Activated naive CD8-positive, alpha-beta T cell treated with anti-CD3 and anti-CD28 coated beads for 36 hours (primary cell): ENCODE measurements around the gene DEDD2. TPM values are rescaled to one million over a fixed set of nuclear protein-coding genes. Genes with fewer than 3 reads are reported as not detected.

ENCODE experiments used
- DNase-seq: peaks from one replicate; pipeline ENCODE4 v3.0.0; 2021
- H3K27ac Mint-ChIP-seq: one replicate; pipeline ENCODE4 v1.8.0; 2022; ENCODE audit warnings: mild to moderate bottlenecking, moderate library complexity, mixed read lengths
- H3K27me3 Mint-ChIP-seq: one replicate; pipeline ENCODE4 v1.8.0; 2022; ENCODE audit warnings: mild to moderate bottlenecking, mixed read lengths
- H3K36me3 Mint-ChIP-seq: one replicate; pipeline ENCODE4 v1.8.0; 2021; ENCODE audit warnings: mild to moderate bottlenecking, mixed read lengths
- H3K4me1 Mint-ChIP-seq: one replicate; pipeline ENCODE4 v1.8.0; 2021; ENCODE audit warnings: mixed read lengths
- H3K4me3 Mint-ChIP-seq: one replicate; pipeline ENCODE4 v1.8.0; 2022; ENCODE audit warnings: mild to moderate bottlenecking, moderate library complexity, mixed read lengths
- H3K9me3 Mint-ChIP-seq: one replicate; pipeline ENCODE4 v1.8.0; 2022; ENCODE audit warnings: mixed read lengths
- total RNA-seq, 2 experiments: library from RNA; stranded (reverse); gene quantifications; one replicate each; pipeline ENCODE4 v1.2.3, GENCODE V29; 2021

The DEDD2 gene
- total RNA-seq, 2 experiments from 2014 or later, result 16.2 to 17.6 TPM

GRCh38 chr19:42199440-42200115 lies 17.9 kb downstream of the DEDD2 start:
- Mint-ChIP-seq H3K4me1 (peaks cover 65% of the 10 kb centered on the region), H3K27me3 (no peaks in the 10 kb centered on the region), H3K36me3 (peaks cover 63% of the 10 kb centered on the region), H3K9me3 (no peaks in the 10 kb centered on the region), H3K4me3 (peak overlapping the region; percentile 74), H3K27ac (peak overlapping the region; percentile 94)
- peak; percentile 73 for DNase-seq

- Mint-ChIP-seq H3K9me3 (peaks cover 1% of the 10 kb centered on the region), H3K27ac (peak overlapping the region; percentile 94), H3K27me3 (no peaks in the 10 kb centered on the region), H3K36me3 (peaks cover 62% of the 10 kb centered on the region), H3K4me3 (peak overlapping the region; percentile 74), H3K4me1 (peaks cover 62% of the 10 kb centered on the region)
- DNase-seq, result peak; percentile 77
Observed at GRCh38 chr19:42198676-42199439, 18.6 kb downstream of the DEDD2 start.

- H3K27ac Mint-ChIP-seq, result peak overlapping the region; percentile 65
- no peaks in the 10 kb centered on the region for H3K27me3 Mint-ChIP-seq
- H3K4me1 Mint-ChIP-seq, result peaks cover 52% of the 10 kb centered on the region
- H3K4me3 Mint-ChIP-seq, result no peak overlapping the region
- H3K9me3 Mint-ChIP-seq, result peaks cover 3% of the 10 kb centered on the region
- no peak for DNase-seq
- peaks cover 59% of the 10 kb centered on the region for H3K36me3 Mint-ChIP-seq
Observed at GRCh38 chr19:42197375-42197817, 20.1 kb downstream of the DEDD2 start.

GRCh38 chr19:42196011-42197001 lies 21.2 kb downstream of the DEDD2 start:
- DNase-seq, result no peak
- Mint-ChIP-seq H3K27ac (no peak overlapping the region), H3K36me3 (peaks cover 50% of the 10 kb centered on the region), H3K4me1 (peaks cover 51% of the 10 kb centered on the region), H3K9me3 (peaks cover 3% of the 10 kb centered on the region), H3K27me3 (no peaks in the 10 kb centered on the region), H3K4me3 (no peak overlapping the region)

GRCh38 chr19:42193706-42194105 lies 23.8 kb downstream of the DEDD2 start:
- Mint-ChIP-seq H3K4me1 (peaks cover 31% of the 10 kb centered on the region), H3K4me3 (no peak overlapping the region), H3K9me3 (peaks cover 3% of the 10 kb centered on the region), H3K27ac (no peak overlapping the region), H3K36me3 (peaks cover 28% of the 10 kb centered on the region), H3K27me3 (no peaks in the 10 kb centered on the region)
- no peak for DNase-seq

GRCh38 chr19:42193294-42193693 lies 24.2 kb downstream of the DEDD2 start:
- no peak overlapping the region for H3K4me3 Mint-ChIP-seq
- H3K36me3 Mint-ChIP-seq, result peaks cover 26% of the 10 kb centered on the region
- no peak overlapping the region for H3K27ac Mint-ChIP-seq
- no peaks in the 10 kb centered on the region for H3K27me3 Mint-ChIP-seq
- no peak for DNase-seq
- peaks cover 3% of the 10 kb centered on the region for H3K9me3 Mint-ChIP-seq
- H3K4me1 Mint-ChIP-seq, result peaks cover 28% of the 10 kb centered on the region

- Mint-ChIP-seq H3K4me3 (no peak overlapping the region), H3K9me3 (peaks cover 3% of the 10 kb centered on the region), H3K4me1 (peaks cover 22% of the 10 kb centered on the region), H3K27me3 (no peaks in the 10 kb centered on the region), H3K27ac (peak overlapping the region; percentile 20), H3K36me3 (peaks cover 16% of the 10 kb centered on the region)
- DNase-seq, result no peak
Observed at GRCh38 chr19:42191855-42192254, 25.6 kb downstream of the DEDD2 start.

DNA sequence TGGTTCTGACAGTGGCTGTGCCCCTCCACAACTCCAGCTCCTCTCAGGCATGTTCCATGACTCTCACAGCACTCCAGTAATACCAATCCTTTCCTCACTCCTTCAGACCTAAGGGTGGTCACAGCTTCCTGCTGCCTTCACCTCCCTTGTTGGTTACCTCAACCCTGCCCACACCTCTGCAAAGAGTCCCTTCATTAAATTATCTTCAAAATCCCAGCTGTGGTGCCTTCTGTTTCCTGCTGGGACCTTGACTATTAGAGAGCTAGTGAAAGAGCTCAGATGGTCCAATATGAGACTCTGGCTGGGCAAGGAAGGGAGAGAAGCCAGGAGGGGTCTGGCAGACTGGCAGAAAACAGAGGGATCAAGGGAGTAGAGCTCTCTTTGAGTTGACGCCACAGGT lies 26.1 kb downstream of the DEDD2 start:
- no peak for DNase-seq
- H3K4me1 Mint-ChIP-seq, result peaks cover 19% of the 10 kb centered on the region
- peaks cover 3% of the 10 kb centered on the region for H3K9me3 Mint-ChIP-seq
- H3K27me3 Mint-ChIP-seq, result no peaks in the 10 kb centered on the region
- peaks cover 12% of the 10 kb centered on the region for H3K36me3 Mint-ChIP-seq
- peak overlapping the region; percentile 20 for H3K27ac Mint-ChIP-seq
- no peak overlapping the region for H3K4me3 Mint-ChIP-seq

DNA sequence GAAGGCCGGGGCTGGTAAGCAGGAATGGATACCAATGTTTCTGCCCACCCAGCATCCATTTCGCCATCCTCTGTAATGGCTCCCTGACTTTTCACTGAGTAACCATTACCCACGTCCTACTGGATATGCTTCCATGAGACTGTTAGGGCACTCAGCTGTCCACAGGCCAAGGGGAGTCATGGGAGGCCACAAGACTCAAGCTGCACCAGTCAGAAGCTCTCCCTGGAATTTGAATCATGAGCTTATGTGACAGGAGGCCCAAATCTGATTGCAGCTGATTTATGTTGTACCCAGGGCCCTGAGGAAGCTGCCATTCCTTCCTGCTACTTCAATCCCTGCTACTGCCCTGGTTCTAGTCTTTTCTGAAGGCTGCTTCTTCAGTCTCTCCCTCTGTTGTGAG lies 28.3 kb downstream of the DEDD2 start:
- Mint-ChIP-seq H3K36me3 (peaks cover 7% of the 10 kb centered on the region), H3K27ac (no peak overlapping the region), H3K4me3 (no peak overlapping the region), H3K27me3 (no peaks in the 10 kb centered on the region), H3K9me3 (peaks cover 2% of the 10 kb centered on the region), H3K4me1 (peaks cover 32% of the 10 kb centered on the region)
- no peak for DNase-seq

DNA sequence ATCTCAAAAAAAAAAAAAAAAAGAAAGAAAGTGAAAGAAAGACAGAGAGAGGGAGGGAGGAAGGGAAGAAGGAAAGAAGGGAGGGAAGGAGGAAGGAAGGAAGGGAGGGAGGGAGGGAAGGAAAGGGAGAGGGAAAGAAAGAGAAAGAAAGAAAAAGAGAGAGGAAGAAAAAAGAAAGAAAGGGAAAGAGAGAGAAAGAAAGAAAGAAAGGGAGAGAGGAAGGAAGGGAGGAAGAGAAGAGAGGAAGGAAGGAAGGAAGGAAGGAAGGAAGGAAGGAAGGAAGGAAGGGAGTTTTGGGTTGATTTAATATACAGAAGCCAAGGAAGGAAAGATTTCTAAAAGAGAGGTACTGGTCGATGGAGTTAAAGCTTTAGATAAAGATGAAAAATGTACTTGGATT lies 28.8 kb downstream of the DEDD2 start:
- DNase-seq, result no peak
- H3K4me3 Mint-ChIP-seq, result no peak overlapping the region
- no peak overlapping the region for H3K27ac Mint-ChIP-seq
- H3K36me3 Mint-ChIP-seq, result peaks cover 4% of the 10 kb centered on the region
- peaks cover 2% of the 10 kb centered on the region for H3K9me3 Mint-ChIP-seq
- peaks cover 31% of the 10 kb centered on the region for H3K4me1 Mint-ChIP-seq
- H3K27me3 Mint-ChIP-seq, result no peaks in the 10 kb centered on the region

DNA sequence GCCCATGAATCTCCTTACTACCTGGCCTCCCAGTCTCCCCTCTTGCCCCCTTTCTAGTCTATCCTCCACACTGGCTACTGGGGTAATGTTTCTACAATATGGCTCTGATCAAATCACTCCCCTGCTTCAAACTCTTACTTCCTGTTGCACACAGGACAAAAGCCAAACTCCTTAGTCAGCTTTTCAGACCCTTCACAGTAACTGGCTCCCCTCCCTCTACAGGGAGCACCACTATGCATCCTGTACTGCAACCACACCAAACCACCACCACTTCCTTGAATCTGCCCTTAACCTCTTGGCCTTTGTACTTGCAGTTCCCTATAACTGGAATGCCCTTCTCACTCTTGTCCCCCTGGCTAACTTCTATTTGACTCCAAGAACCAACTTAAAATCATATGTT lies 32.2 kb downstream of the DEDD2 start:
- no peaks in the 10 kb centered on the region for H3K36me3 Mint-ChIP-seq
- H3K27ac Mint-ChIP-seq, result no peak overlapping the region
- no peaks in the 10 kb centered on the region for H3K27me3 Mint-ChIP-seq
- H3K9me3 Mint-ChIP-seq, result no peaks in the 10 kb centered on the region
- peaks cover 14% of the 10 kb centered on the region for H3K4me1 Mint-ChIP-seq
- no peak overlapping the region for H3K4me3 Mint-ChIP-seq
- DNase-seq, result no peak

DNA sequence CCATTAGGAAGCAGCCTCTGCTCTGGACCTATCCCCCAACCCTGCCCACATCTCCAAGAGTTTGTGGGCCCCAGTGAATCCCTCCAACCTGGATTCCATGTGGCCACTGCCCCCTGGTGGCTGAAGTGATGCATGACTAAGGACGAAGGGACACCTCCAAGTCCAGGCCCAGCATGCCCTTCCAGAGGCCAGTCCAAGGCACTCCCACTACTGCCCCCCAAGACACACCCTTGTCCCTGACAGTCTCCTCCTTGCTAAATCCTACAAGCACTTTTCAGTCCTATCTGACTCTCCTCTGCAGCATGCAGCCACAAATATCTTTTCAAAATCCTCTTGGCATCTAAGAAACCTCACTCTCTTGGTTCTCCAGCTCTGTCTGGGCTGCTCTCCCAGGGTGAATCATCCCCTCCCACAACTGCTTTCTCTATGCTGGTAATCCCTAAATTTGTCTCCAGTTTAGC lies 33.0 kb downstream of the DEDD2 start:
- H3K27me3 Mint-ChIP-seq, result peaks cover 3% of the 10 kb centered on the region
- H3K27ac Mint-ChIP-seq, result no peak overlapping the region
- H3K9me3 Mint-ChIP-seq, result no peaks in the 10 kb centered on the region
- no peaks in the 10 kb centered on the region for H3K36me3 Mint-ChIP-seq
- H3K4me1 Mint-ChIP-seq, result peaks cover 14% of the 10 kb centered on the region
- peak; percentile 73 for DNase-seq
- H3K4me3 Mint-ChIP-seq, result no peak overlapping the region

DNA sequence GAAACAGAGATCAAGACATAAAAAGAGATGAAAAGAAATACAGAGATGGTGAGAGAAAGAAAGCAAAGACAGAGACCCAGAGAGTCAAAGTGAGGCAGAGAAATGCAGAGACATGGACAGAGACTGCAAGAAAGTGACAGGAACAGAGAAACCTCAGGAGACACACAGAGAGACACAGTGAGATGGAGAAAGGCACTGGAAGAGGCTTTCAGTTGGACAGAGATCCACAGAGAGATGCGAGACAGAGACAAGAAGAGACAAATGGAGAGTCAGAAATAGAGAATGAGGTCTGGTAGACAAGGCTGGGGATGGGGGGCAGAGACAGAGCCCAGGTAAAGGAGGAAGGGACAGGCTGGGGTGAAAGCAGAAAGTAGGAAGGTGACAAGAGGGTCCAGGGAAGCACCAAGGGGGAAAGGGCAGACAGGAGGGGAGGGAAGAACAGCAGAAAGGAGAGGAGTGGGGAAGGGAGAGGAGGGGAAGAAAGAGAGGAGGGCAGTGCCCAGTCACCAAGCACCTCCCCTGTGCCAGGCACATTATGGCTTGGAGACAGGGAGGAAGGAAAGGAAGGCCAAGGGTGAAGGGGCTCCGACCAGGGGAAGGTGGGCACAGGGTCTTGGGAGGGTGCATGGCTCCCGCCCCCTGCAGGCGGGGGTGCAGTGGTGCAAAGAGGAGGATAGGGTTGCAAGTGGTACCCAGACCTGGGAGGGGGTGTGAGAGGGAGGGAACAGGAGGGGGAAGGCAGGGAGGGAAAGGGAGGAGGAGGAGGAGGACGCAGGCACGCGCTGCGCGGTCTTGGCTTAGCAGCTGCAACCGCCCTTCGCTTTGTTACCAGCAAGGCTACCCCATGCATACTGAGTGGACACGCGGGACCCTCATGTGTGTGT lies 38.4 kb downstream of the DEDD2 start:
- Mint-ChIP-seq H3K27me3 (peaks cover 27% of the 10 kb centered on the region), H3K27ac (no peak overlapping the region), H3K4me3 (no peak overlapping the region), H3K36me3 (no peaks in the 10 kb centered on the region), H3K9me3 (no peaks in the 10 kb centered on the region), H3K4me1 (peaks cover 9% of the 10 kb centered on the region)
- no peak for DNase-seq

- no peak overlapping the region for H3K4me3 Mint-ChIP-seq
- H3K27ac Mint-ChIP-seq, result no peak overlapping the region
- H3K27me3 Mint-ChIP-seq, result peaks cover 27% of the 10 kb centered on the region
Observed at GRCh38 chr19:42177686-42178019, 39.8 kb downstream of the DEDD2 start.

More at GRCh38 chr19:42177686-42178019, 39.8 kb downstream of the DEDD2 start:
- Mint-ChIP-seq H3K36me3 (no peaks in the 10 kb centered on the region), H3K4me1 (peaks cover 9% of the 10 kb centered on the region), H3K9me3 (no peaks in the 10 kb centered on the region)
- no peak for DNase-seq
